Sigmoid colon (tissue), 3 donors: ENCODE results near the gene SPEM1.

Source experiments
- POLR2A ChIP-seq, 2 donors: fragments of 450-650 bp; IDR thresholded peaks; one replicate each; pipeline ENCODE4 v1.6.1; 2016; ENCODE audit warnings: antibody characterized with exemption in 2 of 2, mild to moderate bottlenecking in 2 of 2, moderate library complexity in 2 of 2
- TF ChIP-seq, protein P1 (sequence below), 4 experiments: fragments of 450-650 bp in 3 of 4; fragments of 200-600 bp in 1 of 4; IDR thresholded peaks; one replicate each; pipeline ENCODE4 v1.5.1; 2016 to 2019; ENCODE audit warnings: antibody characterized with exemption in 4 of 4, mild to moderate bottlenecking in 3 of 4, moderate library complexity in 2 of 4

GRCh38 chr17:7417056-7417655, 3.0 kb upstream of the SPEM1 start:
- TF ChIP-seq, protein P1, sequence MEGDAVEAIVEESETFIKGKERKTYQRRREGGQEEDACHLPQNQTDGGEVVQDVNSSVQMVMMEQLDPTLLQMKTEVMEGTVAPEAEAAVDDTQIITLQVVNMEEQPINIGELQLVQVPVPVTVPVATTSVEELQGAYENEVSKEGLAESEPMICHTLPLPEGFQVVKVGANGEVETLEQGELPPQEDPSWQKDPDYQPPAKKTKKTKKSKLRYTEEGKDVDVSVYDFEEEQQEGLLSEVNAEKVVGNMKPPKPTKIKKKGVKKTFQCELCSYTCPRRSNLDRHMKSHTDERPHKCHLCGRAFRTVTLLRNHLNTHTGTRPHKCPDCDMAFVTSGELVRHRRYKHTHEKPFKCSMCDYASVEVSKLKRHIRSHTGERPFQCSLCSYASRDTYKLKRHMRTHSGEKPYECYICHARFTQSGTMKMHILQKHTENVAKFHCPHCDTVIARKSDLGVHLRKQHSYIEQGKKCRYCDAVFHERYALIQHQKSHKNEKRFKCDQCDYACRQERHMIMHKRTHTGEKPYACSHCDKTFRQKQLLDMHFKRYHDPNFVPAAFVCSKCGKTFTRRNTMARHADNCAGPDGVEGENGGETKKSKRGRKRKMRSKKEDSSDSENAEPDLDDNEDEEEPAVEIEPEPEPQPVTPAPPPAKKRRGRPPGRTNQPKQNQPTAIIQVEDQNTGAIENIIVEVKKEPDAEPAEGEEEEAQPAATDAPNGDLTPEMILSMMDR (IDR thresholded peaks at IDR 0.05), result no peak
- TF ChIP-seq POLR2A (IDR thresholded peaks at IDR 0.05), result no peak
